NCI-H446 (cell line): ENCODE measurements around the gene FASTKD3.
A peak's percentile ranks its signal among the peaks of the same experiment; 100 is the strongest.

Experiments
- DNase-seq, 2 experiments: peaks; one replicate each; lab custom pipeline; 2025; lab: John Stamatoyannopoulos, UW

Gene FASTKD3

DNA sequence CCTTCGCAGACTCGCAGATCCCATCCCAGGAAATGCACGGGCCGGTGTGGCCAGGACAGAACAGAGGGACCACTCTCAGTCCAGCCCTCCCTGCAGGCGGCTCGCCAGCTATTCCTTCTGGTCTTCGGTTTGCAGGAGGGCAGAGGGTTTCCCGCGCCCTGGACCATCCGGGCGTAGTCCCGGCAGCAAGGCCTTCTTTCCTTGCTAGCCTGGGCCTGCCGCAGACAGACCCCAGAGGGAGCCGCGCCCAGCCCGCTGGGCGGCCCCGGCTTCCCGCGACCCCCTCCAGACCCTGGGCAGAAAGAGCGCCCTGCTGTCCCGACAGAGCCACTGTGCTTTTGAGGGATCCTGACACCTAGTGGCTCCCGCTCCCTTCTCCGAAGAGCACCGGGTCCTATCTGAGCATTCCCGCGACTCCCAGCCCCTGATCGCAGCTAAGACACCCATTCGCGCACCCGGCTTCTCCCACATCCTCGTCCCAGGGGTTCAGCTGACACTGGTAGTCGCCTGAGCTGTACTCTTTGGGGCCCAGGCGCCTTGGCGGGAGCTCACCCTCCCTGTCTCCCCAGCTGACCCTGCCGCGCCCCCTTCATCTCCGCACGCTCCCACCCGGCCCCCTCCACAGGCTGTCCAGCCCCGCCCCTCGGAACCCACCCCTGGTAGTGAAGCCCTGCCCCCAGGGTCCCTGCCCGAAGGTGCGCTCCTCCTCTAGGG is 19.0 kb downstream of the FASTKD3 start:
- DNase-seq, result no peak

GRCh38 chr5:7848296-7848695 is 20.5 kb downstream of the FASTKD3 start:
- no peak for DNase-seq

DNA sequence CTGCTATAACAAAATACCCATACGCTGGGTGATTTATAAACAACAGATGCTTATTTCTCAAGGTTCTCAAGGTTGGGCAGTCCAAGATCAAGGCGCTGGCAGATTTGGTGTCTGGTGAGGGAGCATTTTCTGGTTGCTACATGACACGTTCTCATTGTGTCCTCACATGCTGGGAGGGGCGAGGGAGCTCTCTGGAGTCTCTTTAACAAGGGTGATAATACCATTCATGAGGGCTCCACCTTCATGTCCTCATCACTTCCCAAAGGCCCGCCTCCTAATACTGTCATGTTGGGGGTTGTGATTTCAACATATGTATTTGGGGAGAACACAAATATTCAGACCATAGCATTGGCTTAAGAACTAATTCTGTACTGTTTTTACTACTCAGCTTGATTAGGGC is 22.5 kb downstream of the FASTKD3 start:
- DNase-seq, result no peak

- DNase-seq, result no peak
Observed at GRCh38 chr5:7845557-7845956, 23.3 kb downstream of the FASTKD3 start.

- no peak for DNase-seq
Observed at GRCh38 chr5:7844901-7845300, 23.9 kb downstream of the FASTKD3 start.

DNA sequence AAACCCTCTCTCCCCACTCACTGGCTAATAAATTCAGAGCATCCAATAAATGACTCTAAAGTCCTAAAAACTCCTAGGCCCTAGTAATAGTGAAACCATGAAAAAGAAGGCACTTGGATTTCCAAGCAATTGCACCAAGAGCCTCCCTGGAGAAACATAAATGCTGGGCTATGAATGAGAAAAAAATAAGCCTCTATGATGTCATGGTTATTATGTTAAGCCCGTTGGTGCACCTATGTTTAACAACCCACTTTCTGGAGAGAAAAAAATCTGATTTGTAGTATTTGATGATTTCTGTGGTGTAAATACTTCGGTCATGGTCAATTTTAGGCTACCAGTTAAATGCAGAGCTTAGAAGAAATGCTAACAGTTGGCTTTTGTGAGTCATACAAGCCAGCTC is 26.3 kb downstream of the FASTKD3 start:
- no peak for DNase-seq

GRCh38 chr5:7837403-7837802 is 31.4 kb downstream of the FASTKD3 start:
- no peak for DNase-seq

- DNase-seq, result no peak
Observed at GRCh38 chr5:7834982-7835381, 33.8 kb downstream of the FASTKD3 start.

GRCh38 chr5:7828269-7828668 is 40.6 kb downstream of the FASTKD3 start:
- no peak for DNase-seq

DNA sequence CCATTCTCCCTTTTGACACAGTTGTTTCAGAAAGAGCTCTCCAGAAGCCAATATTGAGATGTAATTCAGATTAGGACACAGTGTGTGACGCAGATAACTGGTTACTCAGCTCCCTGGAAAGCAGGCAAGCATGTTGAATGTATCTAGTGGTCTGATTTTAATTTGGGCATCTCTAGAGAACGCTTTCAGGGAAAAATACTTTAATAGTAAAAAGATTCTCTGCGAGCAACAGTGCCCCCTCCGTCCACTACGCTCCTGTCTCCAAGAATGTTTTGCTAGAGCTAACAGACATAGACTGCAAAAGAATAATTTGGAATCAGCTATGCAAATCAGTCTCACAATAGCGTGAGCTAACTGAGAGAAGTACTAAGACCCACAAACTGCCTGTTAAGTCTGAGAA is 41.2 kb downstream of the FASTKD3 start:
- DNase-seq, result no peak

DNA sequence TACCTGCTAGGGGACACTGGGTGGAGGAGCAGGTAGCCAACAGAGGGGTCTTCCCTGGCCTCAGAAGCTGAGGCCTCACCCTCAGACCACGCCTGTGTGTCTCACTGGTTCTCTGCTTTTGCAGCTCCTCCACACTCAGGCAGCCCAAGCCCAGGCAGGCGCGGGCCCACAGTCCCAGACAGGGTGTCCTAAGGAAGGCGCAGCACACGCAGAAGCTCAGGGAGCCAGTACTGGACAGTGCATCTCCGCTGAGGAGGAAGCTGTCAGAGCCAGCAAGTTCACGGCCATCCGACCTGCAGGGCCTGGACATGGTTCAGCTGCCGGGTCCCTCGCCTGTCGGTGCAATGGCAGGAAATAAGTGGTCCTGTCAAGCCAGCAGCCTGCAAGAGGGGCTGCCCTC is 43.2 kb downstream of the FASTKD3 start:
- DNase-seq, result no peak

DNA sequence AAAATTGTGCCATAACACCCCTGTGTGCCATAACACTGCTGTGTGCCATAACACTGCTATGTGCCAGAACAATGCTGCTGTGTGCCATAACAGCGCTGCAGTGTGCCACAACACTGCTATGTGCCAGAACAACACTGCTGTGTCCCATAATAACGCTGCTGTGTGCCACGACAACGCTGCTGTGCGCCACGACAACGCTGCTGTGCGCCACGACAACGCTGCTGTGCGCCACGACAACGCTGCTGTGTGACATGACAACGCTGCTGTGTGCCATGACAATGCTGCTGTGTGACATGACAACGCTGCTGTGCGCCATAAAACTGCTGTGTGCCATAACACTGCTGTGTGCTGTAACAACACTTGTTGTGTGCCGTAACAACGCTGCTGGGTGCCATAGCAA is 43.8 kb downstream of the FASTKD3 start:
- DNase-seq, result no peak

DNA sequence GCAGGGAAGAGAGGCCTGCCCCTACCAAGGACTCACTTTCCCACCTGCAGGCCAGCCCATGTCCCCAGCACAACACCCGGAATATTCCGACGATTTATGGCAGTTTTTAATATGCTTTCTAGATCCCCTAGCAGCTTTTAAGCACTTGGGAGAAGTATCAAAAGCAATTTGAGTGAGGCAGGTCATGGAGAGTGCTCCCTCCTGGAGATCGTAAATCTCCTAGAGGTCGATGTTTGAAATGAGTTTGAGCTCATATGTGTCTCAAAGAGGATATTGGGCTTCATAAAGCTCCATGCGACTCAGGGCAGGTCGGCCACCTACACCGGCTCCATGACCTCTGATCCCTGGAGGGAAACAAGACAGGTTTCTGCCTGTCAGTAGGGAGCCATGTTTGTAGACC is 45.2 kb downstream of the FASTKD3 start:
- no peak for DNase-seq

- no peak for DNase-seq
Observed at GRCh38 chr5:7822449-7822848, 46.4 kb downstream of the FASTKD3 start.

- DNase-seq, result no peak
Observed at GRCh38 chr5:7816535-7816901, 52.3 kb downstream of the FASTKD3 start.

- DNase-seq, result peak; percentile 57 to 75
Observed at GRCh38 chr5:7815892-7816534, 52.8 kb downstream of the FASTKD3 start.

GRCh38 chr5:7814816-7815215 is 54.0 kb downstream of the FASTKD3 start:
- DNase-seq, result no peak

GRCh38 chr5:7813576-7813975 is 55.3 kb downstream of the FASTKD3 start:
- DNase-seq, result no peak

DNA sequence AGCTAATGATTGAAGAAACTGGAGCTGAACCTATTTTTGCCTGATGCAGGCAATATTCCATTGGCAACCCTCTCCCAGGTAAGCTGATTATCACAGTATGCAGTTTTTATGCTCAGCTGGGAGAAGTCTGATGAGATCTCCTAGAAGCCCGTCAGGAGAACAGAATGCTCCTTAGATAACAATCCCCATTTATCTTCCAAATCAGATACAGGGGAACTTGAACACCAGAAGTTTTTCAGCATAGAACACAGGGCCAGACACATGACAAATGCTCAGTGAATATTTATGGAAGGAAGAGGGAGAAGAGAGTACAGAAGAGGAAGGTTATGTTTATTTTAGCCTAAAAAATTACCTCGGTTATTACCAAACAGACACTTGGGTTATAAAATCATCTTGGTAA is 55.8 kb downstream of the FASTKD3 start:
- no peak for DNase-seq

- no peak for DNase-seq
Observed at GRCh38 chr5:7811715-7812114, 57.1 kb downstream of the FASTKD3 start.
